Activated naive CD4-positive, alpha-beta T cell treated with anti-CD3 and anti-CD28 coated beads for 36 hours (primary cell): ENCODE measurements around the gene SREBF1. TPM values are rescaled to one million over a fixed set of nuclear protein-coding genes. Genes with fewer than 3 reads are reported as not detected.

Experiments
- CTCF ChIA-PET: fragments of 350-600 bp; sonication (Branson Sonifier 250); formaldehyde crosslinking; loops from one replicate; lab custom pipeline; 2021; ENCODE audit warnings: antibody characterized with exemption; lab: Charles Lee
- DNase-seq: peaks from one replicate; pipeline ENCODE4 v3.0.0-alpha.2; 2020
- H3K27ac Mint-ChIP-seq: one replicate; pipeline ENCODE4 v1.8.0; 2021; ENCODE audit warnings: mild to moderate bottlenecking, mixed read lengths
- H3K27me3 Mint-ChIP-seq: one replicate; pipeline ENCODE4 v1.8.0; 2021; ENCODE audit warnings: low read depth, mixed read lengths
- H3K36me3 Mint-ChIP-seq: one replicate; pipeline ENCODE4 v1.8.0; 2021; ENCODE audit warnings: low read depth, mixed read lengths
- H3K4me1 Mint-ChIP-seq: one replicate; pipeline ENCODE4 v1.8.0; 2021; ENCODE audit warnings: low read depth, mixed read lengths
- H3K4me3 Mint-ChIP-seq: one replicate; pipeline ENCODE4 v1.8.0; 2021; ENCODE audit warnings: mild to moderate bottlenecking, moderate library complexity, mixed read lengths
- H3K9me3 Mint-ChIP-seq: one replicate; pipeline ENCODE4 v1.8.0; 2021; ENCODE audit warnings: mixed read lengths
- intact Hi-C: fragments of 100-400 bp; cut with micrococcal nuclease; formaldehyde crosslinking; loops from one replicate; pipeline ENCODE4 v1.15.1; 2023
- total RNA-seq, 2 experiments: library from RNA; stranded (reverse); gene quantifications; one replicate each; pipeline ENCODE4 v1.2.3, GENCODE V29; 2021

Gene SREBF1
- total RNA-seq, 2 experiments from 2014 or later: 79.3 to 84.9 TPM

GRCh38 chr17:17774009-17774881 lies 62.5 kb downstream of the SREBF1 start:
- Mint-ChIP-seq H3K36me3 (no peaks in the 10 kb centered on the region), H3K9me3 (no peaks in the 10 kb centered on the region), H3K4me1 (peaks cover 10% of the 10 kb centered on the region), H3K27ac (no peak overlapping the region), H3K4me3 (no peak overlapping the region), H3K27me3 (no peaks in the 10 kb centered on the region)
- intact Hi-C loops: no loop called here
- DNase-seq: peak; percentile 38
- CTCF ChIA-PET: interaction anchor here (0.7 to 1.2 kb wide), 2 partner anchors 91 to 145 kb away, joined by 3 to 4 read pairs; no protein-coding TSS in a partner anchor

- no peak for DNase-seq
- Mint-ChIP-seq H3K27me3 (no peaks in the 10 kb centered on the region), H3K27ac (no peak overlapping the region), H3K4me1 (peaks cover 10% of the 10 kb centered on the region), H3K9me3 (no peaks in the 10 kb centered on the region), H3K4me3 (no peak overlapping the region), H3K36me3 (no peaks in the 10 kb centered on the region)
- intact Hi-C loops: no loop called here
- CTCF ChIA-PET: no interaction called here
Observed at GRCh38 chr17:17772231-17772630, 64.6 kb downstream of the SREBF1 start.

GRCh38 chr17:17771498-17772201 lies 65.1 kb downstream of the SREBF1 start:
- no peak overlapping the region for H3K27ac Mint-ChIP-seq
- peaks cover 11% of the 10 kb centered on the region for H3K4me1 Mint-ChIP-seq
- intact Hi-C loops: no loop called here
- no peak overlapping the region for H3K4me3 Mint-ChIP-seq
- no peak for DNase-seq
- no peaks in the 10 kb centered on the region for H3K9me3 Mint-ChIP-seq
- no peaks in the 10 kb centered on the region for H3K27me3 Mint-ChIP-seq
- CTCF ChIA-PET: interaction anchor here (1.2 kb wide), 1 partner anchor 88 kb away, joined by 4 read pairs; no protein-coding TSS in a partner anchor
- H3K36me3 Mint-ChIP-seq: no peaks in the 10 kb centered on the region

GRCh38 chr17:17770632-17771044 lies 66.1 kb downstream of the SREBF1 start:
- no peak overlapping the region for H3K4me3 Mint-ChIP-seq
- no peaks in the 10 kb centered on the region for H3K27me3 Mint-ChIP-seq
- no peaks in the 10 kb centered on the region for H3K36me3 Mint-ChIP-seq
- H3K4me1 Mint-ChIP-seq: peaks cover 21% of the 10 kb centered on the region
- CTCF ChIA-PET: interaction anchor here (1.2 kb wide), 1 partner anchor 89 kb away, joined by 4 read pairs; no protein-coding TSS in a partner anchor
- no peaks in the 10 kb centered on the region for H3K9me3 Mint-ChIP-seq
- no peak overlapping the region for H3K27ac Mint-ChIP-seq
- no peak for DNase-seq
- intact Hi-C loops: no loop called here

- Mint-ChIP-seq H3K4me3 (no peak overlapping the region), H3K9me3 (no peaks in the 10 kb centered on the region), H3K36me3 (no peaks in the 10 kb centered on the region), H3K27me3 (no peaks in the 10 kb centered on the region), H3K27ac (peak overlapping the region; percentile 46), H3K4me1 (peaks cover 27% of the 10 kb centered on the region)
- no peak for DNase-seq
- CTCF ChIA-PET: no interaction called here
- intact Hi-C loops: no loop called here
Observed at GRCh38 chr17:17769869-17770631, 66.7 kb downstream of the SREBF1 start.

GRCh38 chr17:17768424-17769088 lies 68.2 kb downstream of the SREBF1 start:
- Mint-ChIP-seq H3K4me3 (no peak overlapping the region), H3K4me1 (peaks cover 25% of the 10 kb centered on the region), H3K9me3 (no peaks in the 10 kb centered on the region), H3K27ac (no peak overlapping the region), H3K36me3 (no peaks in the 10 kb centered on the region), H3K27me3 (no peaks in the 10 kb centered on the region)
- CTCF ChIA-PET: no interaction called here
- intact Hi-C loops: no loop called here
- no peak for DNase-seq

- H3K27me3 Mint-ChIP-seq: no peaks in the 10 kb centered on the region
- DNase-seq: no peak
- intact Hi-C loops: no loop called here
- peaks cover 25% of the 10 kb centered on the region for H3K4me1 Mint-ChIP-seq
- H3K36me3 Mint-ChIP-seq: no peaks in the 10 kb centered on the region
- no peaks in the 10 kb centered on the region for H3K9me3 Mint-ChIP-seq
- no peak overlapping the region for H3K27ac Mint-ChIP-seq
- H3K4me3 Mint-ChIP-seq: no peak overlapping the region
- CTCF ChIA-PET: no interaction called here
Observed at GRCh38 chr17:17767887-17768418, 68.8 kb downstream of the SREBF1 start.

- no peak overlapping the region for H3K27ac Mint-ChIP-seq
- peaks cover 20% of the 10 kb centered on the region for H3K4me1 Mint-ChIP-seq
- H3K27me3 Mint-ChIP-seq: no peaks in the 10 kb centered on the region
- DNase-seq: no peak
- intact Hi-C loops: no loop called here
- H3K9me3 Mint-ChIP-seq: no peaks in the 10 kb centered on the region
- no peaks in the 10 kb centered on the region for H3K36me3 Mint-ChIP-seq
- H3K4me3 Mint-ChIP-seq: no peak overlapping the region
- CTCF ChIA-PET: interaction anchor here (2.0 kb wide), 1 partner anchor 11 kb away, joined by 5 read pairs; no protein-coding TSS in a partner anchor
Observed at GRCh38 chr17:17767154-17767869, 69.5 kb downstream of the SREBF1 start.

GRCh38 chr17:17766744-17767120 lies 70.1 kb downstream of the SREBF1 start:
- no peaks in the 10 kb centered on the region for H3K36me3 Mint-ChIP-seq

GRCh38 chr17:17766077-17766743 lies 70.6 kb downstream of the SREBF1 start:
- Mint-ChIP-seq H3K27ac (no peak overlapping the region), H3K36me3 (no peaks in the 10 kb centered on the region), H3K4me1 (peaks cover 18% of the 10 kb centered on the region), H3K9me3 (no peaks in the 10 kb centered on the region), H3K4me3 (no peak overlapping the region), H3K27me3 (no peaks in the 10 kb centered on the region)
- CTCF ChIA-PET: interaction anchor here (1.5 to 2.0 kb wide), 2 partner anchors 10 to 47 kb away, joined by 3 to 5 read pairs; no protein-coding TSS in a partner anchor
- intact Hi-C loops: no loop called here
- DNase-seq: no peak

More at GRCh38 chr17:17766744-17767120, 70.1 kb downstream of the SREBF1 start:
- Mint-ChIP-seq H3K4me3 (no peak overlapping the region), H3K27me3 (no peaks in the 10 kb centered on the region), H3K4me1 (peaks cover 18% of the 10 kb centered on the region), H3K9me3 (no peaks in the 10 kb centered on the region), H3K27ac (no peak overlapping the region)
- no peak for DNase-seq
- intact Hi-C loops: no loop called here
- CTCF ChIA-PET: interaction anchor here (1.5 to 2.0 kb wide), 2 partner anchors 10 to 46 kb away, joined by 3 to 5 read pairs; no protein-coding TSS in a partner anchor
